H1 (cell line): ENCODE data around the gene LPCAT1. TPM values are rescaled to one million over a fixed set of nuclear protein-coding genes. Genes with fewer than 3 reads are reported as not detected.
"Not testable (repeated sequence)": the region's sequence is repeated elsewhere in the genome, so short reads cannot be mapped to it uniquely, and the experiment has no call there.

Experiments
- CTCF ChIA-PET: fragments of 300-600 bp; sonication (Branson Sonifier 250); formaldehyde crosslinking; loops from one replicate; lab custom pipeline; 2021; ENCODE audit not compliant: partially characterized antibody; lab: Charles Lee
- POLR2A ChIA-PET: fragments of 300-600 bp; sonication (Branson Sonifier 250); formaldehyde crosslinking; loops from one replicate; lab custom pipeline; 2021; ENCODE audit warnings: inconsistent platforms; ENCODE audit not compliant: partially characterized antibody; lab: Charles Lee
- DNase-seq, 2 experiments: peaks; one replicate each; pipeline versions ENCODE4 v3.0.0 to v3.0.0-alpha.2; 2010 to 2022; ENCODE audit warnings: low spot score in 2 of 2, low read depth in 1 of 2, mixed read lengths in 1 of 2
- FAIRE-seq: peaks from 2 replicates; lab custom pipeline; 2011; peaks lifted over from hg19 to GRCh38; lab: Jason Lieb, UNC
- H2AFZ ChIP-seq: 2 replicates; pipeline ENCODE4 v1.8.1; 2012; ENCODE audit warnings: low read length, inconsistent platforms
- H2AK5ac ChIP-seq: 2 replicates; pipeline ENCODE4 v1.6.1; 2013; ENCODE audit warnings: low read depth, low read length
- H2BK120ac ChIP-seq: replicated peaks from 2 replicates; pipeline ENCODE3; 2013; ENCODE audit warnings: low read depth, low read length, inconsistent platforms
- H2BK12ac ChIP-seq: 2 replicates; pipeline ENCODE4 v1.6.1; 2013; ENCODE audit warnings: low read depth, low read length
- H2BK15ac ChIP-seq: 2 replicates; pipeline ENCODE4 v1.6.1; 2013; ENCODE audit warnings: low read length
- H2BK20ac ChIP-seq: 2 replicates; pipeline ENCODE4 v1.6.1; 2013; ENCODE audit warnings: low read length
- H2BK5ac ChIP-seq: 2 replicates; pipeline ENCODE4 v1.6.1; 2013; ENCODE audit warnings: low read depth, low read length
- H3K14ac ChIP-seq: 2 replicates; pipeline ENCODE4 v1.6.1; 2013; ENCODE audit warnings: inconsistent platforms; ENCODE audit not compliant: insufficient read length
- H3K18ac ChIP-seq: 2 replicates; pipeline ENCODE4 v1.6.1; 2013; ENCODE audit warnings: low read length; ENCODE audit errors: extremely low read depth
- H3K23ac ChIP-seq: 2 replicates; pipeline ENCODE4 v1.6.1; 2013; ENCODE audit warnings: inconsistent platforms; ENCODE audit not compliant: insufficient read length
- H3K23me2 ChIP-seq: 2 replicates; pipeline ENCODE4 v1.6.1; 2013; ENCODE audit warnings: low read depth, low read length
- H3K27ac ChIP-seq: 2 replicates; pipeline ENCODE4 v1.6.1; 2011; ENCODE audit warnings: low read depth, low read length, inconsistent platforms
- H3K27me3 ChIP-seq, 4 experiments: replicated peaks in 1 of 4; 1 replicate in 1 of 4; 2 replicates in 3 of 4; pipeline versions ENCODE4 v1.6.1 to v1.8.1; 2011 to 2013; ENCODE audit warnings: low read length in 3 of 4, mild to moderate bottlenecking in 3 of 4, inconsistent platforms in 2 of 4, mixed read lengths in 2 of 4, moderate library complexity in 1 of 4; ENCODE audit not compliant: control insufficient read depth in 3 of 4, insufficient read depth in 3 of 4; ENCODE audit errors: extremely low read depth in 1 of 4
- H3K36me3 ChIP-seq, 4 experiments: 2 replicates each; pipeline versions ENCODE4 v1.6.1 to v1.8.1; 2011 to 2013; ENCODE audit warnings: mild to moderate bottlenecking in 4 of 4, low read length in 3 of 4, moderate library complexity in 2 of 4, control low read depth in 1 of 4, inconsistent platforms in 1 of 4; ENCODE audit not compliant: insufficient read depth in 4 of 4, control insufficient read depth in 2 of 4
- H3K4ac ChIP-seq: replicated peaks from 2 replicates; pipeline ENCODE3; 2013; ENCODE audit warnings: low read length, low read depth, mixed read lengths, inconsistent platforms; ENCODE audit not compliant: insufficient read length
- H3K4me1 ChIP-seq, 4 experiments: replicated peaks in 1 of 4; 1 replicate in 1 of 4; 2 replicates in 3 of 4; pipeline versions ENCODE4 v1.6.1 to v1.8.1; 2011 to 2013; ENCODE audit warnings: low read length in 3 of 4, inconsistent platforms in 2 of 4, mixed read lengths in 1 of 4; ENCODE audit not compliant: insufficient read depth in 4 of 4, control insufficient read depth in 3 of 4
- H3K4me2 ChIP-seq, 2 experiments: 2 replicates each; pipeline versions ENCODE4 v1.6.1 to v1.8.1; 2011 to 2013; ENCODE audit warnings: low read depth in 2 of 2, low read length in 2 of 2, control low read depth in 1 of 2, inconsistent platforms in 1 of 2, mild to moderate bottlenecking in 1 of 2; ENCODE audit not compliant: insufficient read depth in 1 of 2
- H3K4me3 ChIP-seq, 4 experiments: fragments of 200-600, 300-600 bp in 1 of 4; sonication (generic), shearing (Covaris generic), sonication (Bioruptor Twin) in 1 of 4; 2 replicates each; pipeline versions ENCODE4 v1.5.1 to v1.8.1; 2011 to 2016; ENCODE audit warnings: low read length in 4 of 4, low read depth in 3 of 4, control low read depth in 2 of 4, inconsistent platforms in 2 of 4, mild to moderate bottlenecking in 2 of 4, mixed read lengths in 1 of 4, moderate library complexity in 1 of 4; ENCODE audit not compliant: insufficient read depth in 2 of 4; ENCODE audit errors: extremely low read depth in 1 of 4
- H3K56ac ChIP-seq: replicated peaks from 2 replicates; pipeline ENCODE3; 2013; ENCODE audit warnings: low read depth, mild to moderate bottlenecking, mixed read lengths, low read length, inconsistent platforms; ENCODE audit not compliant: insufficient read length
- H3K79me1 ChIP-seq: 2 replicates; pipeline ENCODE4 v1.6.1; 2013; ENCODE audit warnings: low read depth, low read length, control low read depth
- H3K79me2 ChIP-seq, 2 experiments: 2 replicates each; pipeline versions ENCODE4 v1.6.1 to v1.8.1; 2012 to 2013; ENCODE audit warnings: low read length in 2 of 2, mild to moderate bottlenecking in 2 of 2, inconsistent platforms in 1 of 2; ENCODE audit not compliant: insufficient read depth in 2 of 2, control insufficient read depth in 1 of 2
- H3K9ac ChIP-seq, 4 experiments: replicated peaks in 1 of 4; 1 replicate in 1 of 4; 2 replicates in 3 of 4; pipeline versions ENCODE4 v1.6.1 to v1.8.1; 2011 to 2013; ENCODE audit warnings: low read depth in 3 of 4, low read length in 3 of 4, control low read depth in 2 of 4, mild to moderate bottlenecking in 2 of 4, moderate library complexity in 2 of 4, inconsistent platforms in 1 of 4; ENCODE audit errors: extremely low read depth in 1 of 4
- H3K9me3 ChIP-seq, 2 experiments: 2 replicates each; pipeline versions ENCODE4 v1.6.1 to v1.8.1; 2012 to 2013; ENCODE audit warnings: mild to moderate bottlenecking in 2 of 2, moderate library complexity in 2 of 2, control low read depth in 1 of 2, inconsistent platforms in 1 of 2, low read depth in 1 of 2, low read length in 1 of 2, mixed read lengths in 1 of 2; ENCODE audit not compliant: insufficient read depth in 2 of 2
- H4K20me1 ChIP-seq, 2 experiments: replicated peaks in 1 of 2; 2 replicates each; pipeline versions ENCODE3 to v1.8.1; 2011 to 2013; ENCODE audit warnings: inconsistent platforms in 2 of 2, low read length in 2 of 2, mild to moderate bottlenecking in 1 of 2; ENCODE audit not compliant: insufficient read depth in 2 of 2, control insufficient read depth in 1 of 2
- H4K5ac ChIP-seq: 2 replicates; pipeline ENCODE4 v1.6.1; 2013; ENCODE audit warnings: low read length, low read depth, mixed read lengths, inconsistent platforms; ENCODE audit not compliant: insufficient read length
- H4K8ac ChIP-seq: 2 replicates; pipeline ENCODE4 v1.8.0; 2013; ENCODE audit warnings: mild to moderate bottlenecking, moderate library complexity, low read length, inconsistent platforms; ENCODE audit not compliant: insufficient read depth; ENCODE audit errors: extremely low read depth
- H4K91ac ChIP-seq: replicated peaks from 2 replicates; pipeline ENCODE3; 2013; ENCODE audit warnings: low read length, mixed read lengths, inconsistent platforms; ENCODE audit not compliant: insufficient read length
- WGBS, 2 experiments: shearing (Covaris generic) in 1 of 2; methylation state at CpG; one replicate each; pipeline versions ENCODE4 v1.1.6 to v1.1.7; 2013 to 2015; ENCODE audit warnings: low lambda C conversion rate in 2 of 2, mixed read lengths in 2 of 2, inconsistent platforms in 1 of 2, low coverage in 1 of 2, missing lambda C conversion rate in 1 of 2; ENCODE audit not compliant: insufficient replicate concordance in 2 of 2, insufficient coverage in 1 of 2, insufficient read length in 1 of 2; ENCODE audit errors: extremely low coverage in 1 of 2, missing lambda C conversion rate in 1 of 2; 5-methylcytosine and 5-hydroxymethylcytosine counted together
- polyA plus RNA-seq, 7 experiments: library from polyadenylated mRNA; depleted of rRNA in 3 of 7; stranded (reverse) in 5 of 7; unstranded in 2 of 7; fragments of >200 nt in 5 of 7; fragments of 200-250 nt in 2 of 7; gene quantifications; 1 replicate in 5 of 7; 2 replicates in 1 of 7; 4 replicates in 1 of 7; pipeline versions ENCODE4 v1.2.1 to v1.2.3, GENCODE V29; 2011 to 2013; ENCODE audit warnings: missing spikeins in 2 of 7, mixed read lengths in 2 of 7
- total RNA-seq: library from RNA; stranded (reverse); fragmentation: NEBNext Ultra II Directional; extraction: Animal tissue kit (Norgen Biotek cat#: 25700); gene quantifications from 2 replicates; pipeline ENCODE4 v1.2.1, GENCODE V29; 2021

LPCAT1 gene
- total and polyA plus RNA-seq, 2 of the 8 experiments (the other 6 are each of a cell fraction or from before 2014, with no cell fraction given) = 107 to 260 TPM

DNA sequence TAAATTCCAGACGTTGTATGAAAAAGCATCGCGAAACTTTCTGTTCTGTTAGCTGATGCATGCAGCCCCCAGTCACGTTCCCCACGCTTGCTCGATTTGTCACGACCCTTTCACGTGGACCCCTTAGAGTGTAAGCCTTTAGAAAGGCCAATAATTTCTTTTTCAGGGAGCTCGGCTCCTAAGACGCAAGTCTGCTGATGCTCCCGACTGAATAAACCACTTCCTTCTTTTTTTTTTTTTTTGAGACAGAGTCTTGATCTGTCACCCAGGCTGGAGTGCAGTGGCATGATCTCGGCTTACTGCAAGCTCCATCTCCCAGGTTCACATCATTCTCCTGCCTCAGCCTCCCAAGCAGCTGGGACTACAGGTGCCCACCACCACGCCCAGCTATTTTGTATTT lies 36.7 kb upstream of the LPCAT1 start:
- H3K23me2 ChIP-seq, H3K23ac ChIP-seq, H3K18ac ChIP-seq, H3K4me2 ChIP-seq, H4K20me1 ChIP-seq, H3K79me2 ChIP-seq, H2AFZ ChIP-seq, H3K14ac ChIP-seq, H3K27me3 ChIP-seq, H3K4me3 ChIP-seq, H3K4ac ChIP-seq, H2BK120ac ChIP-seq, H3K56ac ChIP-seq, H3K79me1 ChIP-seq, DNase-seq, FAIRE-seq, H4K91ac ChIP-seq, H2BK20ac ChIP-seq, H3K36me3 ChIP-seq, H3K27ac ChIP-seq, H4K8ac ChIP-seq, H3K9me3 ChIP-seq, H2BK15ac ChIP-seq, H3K9ac ChIP-seq, H3K4me1 ChIP-seq, H2BK5ac ChIP-seq, H4K5ac ChIP-seq, H2BK12ac ChIP-seq, H2AK5ac ChIP-seq: not testable (repeated sequence)
- CTCF ChIA-PET = interaction anchor here (0.8 to 2.2 kb wide), 4 partner anchors 10 to 92 kb away, joined by 3 to 6 read pairs (median 3); no protein-coding TSS in a partner anchor
- POLR2A ChIA-PET = interaction anchor here (1.7 kb wide), 1 partner anchor 46 kb away, joined by 5 read pairs; no protein-coding TSS in a partner anchor
- WGBS, 2 experiments = 95% methylated on average over 13 of the region's 13 CpGs; no CpG with 5 or more reads in 1 of the 2 experiments
